BE2C (cell line): ENCODE measurements around the gene COA3.
A peak's percentile ranks its signal among the peaks of the same experiment; 100 is the strongest.

ENCODE experiments used
- DNase-seq: peaks from one replicate; pipeline ENCODE4 v3.0.0-alpha.2; 2020
- H3K27me3 ChIP-seq: fragments of 250-450 bp; sonication (Bioruptor Pico); 2 replicates; pipeline ENCODE4 v1.5.1; 2020; ENCODE audit warnings: mild to moderate bottlenecking
- H3K36me3 ChIP-seq: fragments of 250-450 bp; sonication (Bioruptor Pico); 2 replicates; pipeline ENCODE4 v1.5.1; 2020; ENCODE audit warnings: mild to moderate bottlenecking
- H3K4me1 ChIP-seq: fragments of 250-450 bp; sonication (Bioruptor Pico); 2 replicates; pipeline ENCODE4 v1.5.1; 2020
- H3K4me3 ChIP-seq: 2 replicates; pipeline ENCODE4 v1.5.1; 2011; ENCODE audit warnings: low read depth, low read length
- H3K9me3 ChIP-seq: fragments of 250-450 bp; sonication (Bioruptor Pico); 2 replicates; pipeline ENCODE4 v1.5.1; 2020
- TF ChIP-seq, protein P1 (sequence below): IDR thresholded peaks from 2 replicates; pipeline ENCODE4 v1.5.1; 2012; ENCODE audit warnings: mild to moderate bottlenecking, low read depth, low read length

The COA3 gene

DNA sequence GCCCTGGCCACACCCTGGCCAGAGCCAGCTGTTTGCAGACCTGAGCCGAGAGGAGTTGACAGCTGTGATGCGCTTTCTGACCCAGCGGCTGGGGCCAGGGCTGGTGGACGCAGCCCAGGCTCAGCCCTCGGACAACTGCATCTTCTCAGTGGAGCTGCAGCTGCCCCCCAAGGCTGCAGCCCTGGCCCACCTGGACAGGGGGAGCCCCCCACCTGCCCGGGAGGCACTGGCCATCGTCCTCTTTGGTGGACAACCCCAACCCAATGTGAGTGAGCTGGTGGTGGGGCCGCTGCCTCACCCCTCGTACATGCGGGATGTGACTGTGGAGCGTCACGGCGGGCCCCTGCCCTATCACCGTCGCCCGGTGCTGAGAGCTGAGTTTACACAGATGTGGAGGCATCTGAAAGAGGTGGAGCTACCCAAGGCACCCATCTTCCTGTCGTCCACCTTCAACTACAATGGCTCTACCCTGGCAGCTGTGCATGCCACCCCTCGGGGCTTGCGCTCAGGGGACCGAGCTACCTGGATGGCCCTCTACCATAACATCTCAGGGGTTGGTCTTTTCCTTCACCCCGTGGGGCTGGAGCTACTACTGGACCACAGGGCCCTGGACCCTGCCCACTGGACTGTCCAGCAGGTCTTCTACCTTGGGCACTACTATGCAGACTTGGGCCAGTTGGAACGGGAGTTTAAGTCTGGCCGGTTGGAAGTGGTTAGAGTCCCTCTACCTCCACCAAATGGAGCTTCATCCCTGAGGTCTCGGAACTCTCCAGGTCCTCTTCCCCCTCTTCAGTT is 46.5 kb upstream of the COA3 start:
- TF ChIP-seq, protein P1, sequence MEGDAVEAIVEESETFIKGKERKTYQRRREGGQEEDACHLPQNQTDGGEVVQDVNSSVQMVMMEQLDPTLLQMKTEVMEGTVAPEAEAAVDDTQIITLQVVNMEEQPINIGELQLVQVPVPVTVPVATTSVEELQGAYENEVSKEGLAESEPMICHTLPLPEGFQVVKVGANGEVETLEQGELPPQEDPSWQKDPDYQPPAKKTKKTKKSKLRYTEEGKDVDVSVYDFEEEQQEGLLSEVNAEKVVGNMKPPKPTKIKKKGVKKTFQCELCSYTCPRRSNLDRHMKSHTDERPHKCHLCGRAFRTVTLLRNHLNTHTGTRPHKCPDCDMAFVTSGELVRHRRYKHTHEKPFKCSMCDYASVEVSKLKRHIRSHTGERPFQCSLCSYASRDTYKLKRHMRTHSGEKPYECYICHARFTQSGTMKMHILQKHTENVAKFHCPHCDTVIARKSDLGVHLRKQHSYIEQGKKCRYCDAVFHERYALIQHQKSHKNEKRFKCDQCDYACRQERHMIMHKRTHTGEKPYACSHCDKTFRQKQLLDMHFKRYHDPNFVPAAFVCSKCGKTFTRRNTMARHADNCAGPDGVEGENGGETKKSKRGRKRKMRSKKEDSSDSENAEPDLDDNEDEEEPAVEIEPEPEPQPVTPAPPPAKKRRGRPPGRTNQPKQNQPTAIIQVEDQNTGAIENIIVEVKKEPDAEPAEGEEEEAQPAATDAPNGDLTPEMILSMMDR = no peak
- no peak for DNase-seq
- no peak overlapping the region for H3K4me3 ChIP-seq
- H3K36me3 ChIP-seq = peaks cover 34% of the 10 kb centered on the region
- no peaks in the 10 kb centered on the region for H3K27me3 ChIP-seq
- H3K4me1 ChIP-seq = no peaks in the 10 kb centered on the region
- no peaks in the 10 kb centered on the region for H3K9me3 ChIP-seq

DNA sequence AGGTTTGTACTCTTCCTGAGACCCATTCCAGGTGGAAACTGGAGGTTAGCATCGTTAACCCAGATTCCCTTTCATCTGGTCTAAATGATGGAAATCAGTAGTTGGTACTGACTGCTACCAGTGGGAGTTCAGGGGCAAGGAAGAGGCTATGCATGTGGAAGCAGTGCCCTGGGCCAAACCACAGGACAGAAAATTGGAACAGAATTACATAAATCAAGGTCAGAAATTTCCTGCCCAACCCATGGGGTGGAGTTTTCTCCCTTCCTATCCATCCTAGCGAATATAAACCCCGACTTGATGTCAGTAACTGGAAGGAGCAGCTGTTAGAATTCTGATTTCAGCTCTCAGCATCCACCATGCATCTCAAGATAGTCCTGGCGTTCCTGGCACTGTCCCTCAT is 45.8 kb upstream of the COA3 start, which contains the start of gene AOC2:
Gene AOC2, plus strand, starts transcription at position 310 of the 400 bp plus-strand sequence. Its CDS starts 47 bp downstream, at position 357.
- no peaks in the 10 kb centered on the region for H3K4me1 ChIP-seq
- H3K27me3 ChIP-seq = no peaks in the 10 kb centered on the region
- TF ChIP-seq, protein P1 = no peak
- H3K4me3 ChIP-seq = no peak within 1 kb of the TSS
- no peak for DNase-seq
- H3K36me3 ChIP-seq = peaks cover 39% of the 10 kb centered on the region
- H3K9me3 ChIP-seq = no peaks in the 10 kb centered on the region

DNA sequence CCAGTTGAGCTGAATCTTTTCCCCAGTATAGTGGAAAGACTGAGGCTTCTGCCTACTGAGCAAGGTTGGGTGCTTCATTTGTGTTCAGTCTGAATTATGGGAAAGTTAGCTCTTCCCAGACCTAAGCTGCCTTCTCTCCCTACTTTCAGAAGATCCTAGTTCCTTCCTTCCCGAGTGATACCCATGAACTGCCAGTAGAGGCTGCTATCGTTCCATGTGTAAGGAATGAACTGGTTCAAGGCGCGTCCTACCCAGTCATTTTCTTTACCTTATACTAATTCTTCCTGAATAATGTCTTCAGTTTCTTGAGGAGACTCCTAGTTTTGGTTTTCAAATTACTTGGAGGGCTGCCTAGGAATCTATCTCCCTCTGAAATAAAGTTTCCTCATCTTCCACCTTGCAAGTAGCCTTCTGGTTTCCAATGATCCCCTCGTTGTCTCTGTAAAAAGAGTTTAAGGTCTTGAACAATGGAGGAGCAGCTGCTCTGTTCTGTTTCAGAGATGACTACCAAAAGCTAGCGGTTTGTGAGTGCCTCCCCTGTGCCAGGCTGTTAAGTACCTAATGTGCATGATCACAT is 44.9 kb upstream of the COA3 start:
- peaks cover 48% of the 10 kb centered on the region for H3K36me3 ChIP-seq
- H3K4me3 ChIP-seq = no peak overlapping the region
- no peaks in the 10 kb centered on the region for H3K27me3 ChIP-seq
- peak; percentile 45 for DNase-seq
- no peaks in the 10 kb centered on the region for H3K4me1 ChIP-seq
- no peaks in the 10 kb centered on the region for H3K9me3 ChIP-seq
- TF ChIP-seq, protein P1 = peak; percentile 100

DNA sequence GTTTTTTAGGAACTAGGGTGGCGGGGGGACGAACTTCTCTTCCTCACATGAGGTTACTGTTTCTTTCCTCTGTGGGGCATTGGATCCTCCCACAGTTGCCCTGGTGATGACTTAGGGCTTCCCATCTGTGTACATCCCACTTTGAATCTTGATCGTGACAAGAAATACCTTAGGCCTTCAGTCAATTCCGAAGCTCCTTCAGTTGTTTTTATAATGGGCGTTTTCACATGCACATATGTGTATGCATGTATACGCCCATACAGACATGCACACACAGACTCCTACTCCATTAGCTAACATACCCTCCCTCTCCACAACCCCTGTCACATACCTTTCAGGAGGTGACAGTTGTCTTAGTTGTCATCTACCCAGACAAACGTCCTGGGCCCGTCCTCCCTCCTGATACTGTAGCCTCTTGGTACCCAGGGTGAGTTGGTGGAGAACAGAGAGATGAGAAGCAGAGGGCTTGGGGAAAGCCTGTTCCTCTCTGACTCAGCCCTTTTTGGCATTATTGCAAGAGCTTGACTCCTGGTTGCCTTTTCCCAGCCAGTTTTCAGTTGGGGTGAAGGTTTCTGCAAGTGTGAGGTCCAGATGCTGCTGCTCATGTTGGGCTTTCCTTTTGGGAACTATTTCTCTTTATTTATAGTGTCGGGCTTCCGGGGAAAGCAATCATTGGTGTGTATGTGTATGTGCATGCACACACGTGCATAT is 43.6 kb upstream of the COA3 start:
- H3K27me3 ChIP-seq = no peaks in the 10 kb centered on the region
- TF ChIP-seq, protein P1 = no peak
- H3K4me1 ChIP-seq = no peaks in the 10 kb centered on the region
- DNase-seq = no peak
- H3K9me3 ChIP-seq = no peaks in the 10 kb centered on the region
- H3K36me3 ChIP-seq = peaks cover 61% of the 10 kb centered on the region
- no peak overlapping the region for H3K4me3 ChIP-seq

GRCh38 chr17:42835732-42836131 is 37.2 kb upstream of the COA3 start:
- no peak for DNase-seq
- H3K9me3 ChIP-seq = no peaks in the 10 kb centered on the region
- no peaks in the 10 kb centered on the region for H3K4me1 ChIP-seq
- TF ChIP-seq, protein P1 = no peak
- H3K36me3 ChIP-seq = peaks cover 62% of the 10 kb centered on the region
- no peak overlapping the region for H3K4me3 ChIP-seq
- no peaks in the 10 kb centered on the region for H3K27me3 ChIP-seq
